Choroid plexus epithelial cell (primary cell): ENCODE data around the gene CEP85L.

Experiments used
- DNase-seq: peaks from one replicate; pipeline ENCODE4 v3.0.0-alpha.2; 2010; ENCODE audit warnings: low read depth
- H3K4me3 ChIP-seq: 2 replicates; pipeline ENCODE4 v1.5.1; 2011; ENCODE audit warnings: low read depth, mild to moderate bottlenecking, control low read depth, low read length, moderate library complexity
- TF ChIP-seq, protein P1 (sequence below): conservative IDR thresholded peaks from 2 replicates; pipeline ENCODE4 v1.5.1; 2011; ENCODE audit warnings: low read depth, mild to moderate bottlenecking, control low read depth, inconsistent platforms, low read length, moderate library complexity

Gene CEP85L

DNA sequence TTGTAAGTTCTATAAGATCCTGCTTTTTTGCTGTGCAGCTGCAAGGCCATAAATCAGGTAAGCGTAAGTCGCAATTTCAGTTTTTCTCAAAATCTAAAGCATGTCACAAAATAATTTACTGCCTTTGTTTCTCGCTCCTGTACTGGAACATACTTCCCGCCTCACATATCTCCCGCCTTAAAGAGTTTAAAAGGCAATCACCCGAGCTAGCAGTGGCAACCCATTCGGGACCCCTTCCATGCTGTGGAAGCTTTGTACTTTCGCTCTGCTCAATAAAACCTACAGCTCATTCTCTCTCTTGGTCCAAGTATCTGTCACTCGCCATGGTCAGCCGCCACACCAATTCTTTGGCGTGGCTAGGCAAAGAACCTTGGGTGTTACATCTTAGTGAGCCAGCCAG lies 34.0 kb downstream of the CEP85L start:
- H3K4me3 ChIP-seq: no peak overlapping the region
- DNase-seq: no peak
- TF ChIP-seq, protein P1, sequence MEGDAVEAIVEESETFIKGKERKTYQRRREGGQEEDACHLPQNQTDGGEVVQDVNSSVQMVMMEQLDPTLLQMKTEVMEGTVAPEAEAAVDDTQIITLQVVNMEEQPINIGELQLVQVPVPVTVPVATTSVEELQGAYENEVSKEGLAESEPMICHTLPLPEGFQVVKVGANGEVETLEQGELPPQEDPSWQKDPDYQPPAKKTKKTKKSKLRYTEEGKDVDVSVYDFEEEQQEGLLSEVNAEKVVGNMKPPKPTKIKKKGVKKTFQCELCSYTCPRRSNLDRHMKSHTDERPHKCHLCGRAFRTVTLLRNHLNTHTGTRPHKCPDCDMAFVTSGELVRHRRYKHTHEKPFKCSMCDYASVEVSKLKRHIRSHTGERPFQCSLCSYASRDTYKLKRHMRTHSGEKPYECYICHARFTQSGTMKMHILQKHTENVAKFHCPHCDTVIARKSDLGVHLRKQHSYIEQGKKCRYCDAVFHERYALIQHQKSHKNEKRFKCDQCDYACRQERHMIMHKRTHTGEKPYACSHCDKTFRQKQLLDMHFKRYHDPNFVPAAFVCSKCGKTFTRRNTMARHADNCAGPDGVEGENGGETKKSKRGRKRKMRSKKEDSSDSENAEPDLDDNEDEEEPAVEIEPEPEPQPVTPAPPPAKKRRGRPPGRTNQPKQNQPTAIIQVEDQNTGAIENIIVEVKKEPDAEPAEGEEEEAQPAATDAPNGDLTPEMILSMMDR: no peak

DNA sequence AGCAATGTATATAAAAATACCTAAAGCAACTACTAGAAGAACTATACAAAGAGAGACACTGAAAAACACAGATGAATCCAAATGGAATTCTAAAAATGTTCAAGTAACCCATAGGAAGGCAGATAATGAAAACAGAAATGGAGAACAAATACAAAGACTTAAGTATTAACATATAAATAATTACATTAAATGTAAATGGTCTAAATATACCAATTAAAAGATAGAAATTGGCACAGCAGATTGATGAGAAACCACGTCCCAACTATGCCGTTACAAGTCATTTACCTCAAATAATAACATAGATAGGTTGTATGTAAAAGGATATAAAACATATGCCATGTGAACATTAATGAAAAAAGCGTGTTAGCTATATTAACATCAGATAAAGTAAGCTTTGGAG lies 40.1 kb downstream of the CEP85L start:
- no peak for DNase-seq
- TF ChIP-seq, protein P1: no peak
- H3K4me3 ChIP-seq: no peak overlapping the region

DNA sequence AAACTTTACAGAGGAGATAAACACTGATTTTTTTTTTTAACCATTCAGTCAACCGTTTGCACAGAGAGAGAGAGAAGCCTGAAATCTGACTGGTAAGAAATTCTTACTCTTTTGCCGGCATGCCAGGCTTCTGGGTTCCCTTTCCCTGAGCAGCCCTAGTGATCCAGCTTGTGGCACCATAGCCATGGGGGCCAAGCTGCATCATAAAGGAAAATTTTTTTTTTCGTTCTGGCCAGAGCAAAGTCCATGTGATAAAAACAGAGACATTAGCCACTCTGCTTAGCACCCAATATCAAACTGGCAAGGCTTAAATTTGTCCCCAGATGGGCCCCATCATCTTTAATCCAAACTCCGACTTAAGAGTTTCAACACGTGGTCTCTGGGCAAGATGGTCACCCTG lies 44.5 kb downstream of the CEP85L start:
- no peak overlapping the region for H3K4me3 ChIP-seq
- TF ChIP-seq, protein P1: no peak
- DNase-seq: no peak

DNA sequence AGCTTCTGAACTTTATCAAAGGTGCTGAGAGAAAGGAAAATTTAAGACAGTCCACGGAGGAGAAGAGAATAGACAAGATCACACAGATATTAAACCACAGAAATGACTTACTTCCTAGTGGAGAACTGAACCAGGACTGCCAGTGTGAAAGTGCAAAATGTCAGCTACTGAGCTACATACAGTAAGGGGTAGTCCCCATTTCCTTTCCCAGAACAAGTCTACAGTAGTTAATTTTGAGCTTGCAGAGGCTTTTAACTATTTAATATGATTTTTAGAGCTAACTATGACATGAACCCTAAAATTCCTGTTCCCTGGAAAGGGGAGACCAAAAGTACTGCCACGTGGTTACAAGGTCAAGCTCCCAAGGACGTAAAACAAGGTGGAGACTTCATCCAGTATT lies 45.1 kb downstream of the CEP85L start:
- TF ChIP-seq, protein P1: no peak
- H3K4me3 ChIP-seq: no peak overlapping the region
- no peak for DNase-seq

DNA sequence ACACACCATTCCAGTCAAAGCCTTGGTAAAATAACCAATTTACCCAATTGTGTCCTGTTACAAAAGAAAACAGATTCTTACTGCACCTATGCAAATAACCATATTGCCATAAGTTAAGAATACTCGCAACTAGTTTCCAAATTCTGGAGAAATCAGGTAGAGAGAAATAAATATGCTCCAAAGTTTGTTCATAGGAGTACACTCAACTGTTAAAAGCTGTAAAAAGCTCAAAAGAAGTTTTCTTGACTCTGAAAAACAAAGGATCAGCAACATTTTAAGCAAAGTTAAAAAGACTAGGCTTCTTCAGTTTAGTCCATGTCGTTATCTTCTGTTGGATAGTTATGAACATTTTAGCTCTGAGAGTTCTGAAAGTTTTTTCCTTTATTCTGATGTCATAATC lies 48.0 kb downstream of the CEP85L start:
- no peak overlapping the region for H3K4me3 ChIP-seq
- TF ChIP-seq, protein P1: no peak
- DNase-seq: no peak

DNA sequence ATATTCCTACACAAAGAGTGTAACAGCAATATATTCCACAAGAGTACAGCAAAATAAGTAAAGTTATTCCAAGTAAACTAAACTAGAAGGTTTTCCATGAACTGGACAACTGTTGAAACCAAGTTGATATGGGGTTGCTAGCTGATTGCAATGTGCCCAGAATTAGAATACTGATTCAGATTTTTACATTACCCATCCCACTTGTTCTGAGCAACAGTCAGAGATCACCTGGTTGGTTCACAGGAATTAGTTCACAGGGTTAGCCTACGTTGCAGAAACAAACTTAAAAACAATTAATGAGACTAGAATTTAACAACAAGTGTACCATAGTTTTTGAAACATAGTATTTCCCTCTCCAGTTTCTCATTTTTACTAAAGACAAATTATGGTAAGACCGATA lies 49.1 kb downstream of the CEP85L start:
- H3K4me3 ChIP-seq: no peak overlapping the region
- no peak for DNase-seq
- TF ChIP-seq, protein P1: no peak

DNA sequence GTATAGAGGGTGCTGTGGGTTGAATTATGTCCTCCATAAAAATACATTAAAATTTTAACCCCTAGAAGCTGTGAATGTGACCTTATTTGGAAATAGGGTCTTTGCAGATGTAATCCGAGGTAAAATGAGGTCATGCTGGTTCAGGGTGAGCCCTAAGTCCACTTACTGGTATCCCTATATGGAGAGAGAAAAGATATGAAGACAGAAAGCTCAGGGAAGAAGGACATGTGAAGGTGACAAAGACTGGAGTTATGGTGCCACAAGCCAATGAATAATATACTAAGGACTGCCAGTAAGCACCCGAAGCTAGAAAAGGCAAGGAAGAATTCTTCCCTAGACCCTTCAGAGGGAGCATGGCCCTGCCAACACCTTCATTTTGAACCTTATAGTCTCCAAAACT lies 53.1 kb downstream of the CEP85L start:
- no peak overlapping the region for H3K4me3 ChIP-seq
- TF ChIP-seq, protein P1: no peak
- DNase-seq: no peak
